GM19324 (cell line): Measurements from ENCODE around the gene CD44.
"Not testable (repeated sequence)": the region's sequence is repeated elsewhere in the genome, so short reads cannot be mapped to it uniquely, and the experiment has no call there.

ENCODE experiments used
- ATAC-seq: cut with Tn5 transposase; IDR thresholded peaks from one replicate; pipeline ENCODE4 v1.9.1; 2021; ENCODE audit warnings: mild to moderate bottlenecking, moderate library complexity; ENCODE audit not compliant: unreplicated experiment, low FRiP score

The CD44 gene

DNA sequence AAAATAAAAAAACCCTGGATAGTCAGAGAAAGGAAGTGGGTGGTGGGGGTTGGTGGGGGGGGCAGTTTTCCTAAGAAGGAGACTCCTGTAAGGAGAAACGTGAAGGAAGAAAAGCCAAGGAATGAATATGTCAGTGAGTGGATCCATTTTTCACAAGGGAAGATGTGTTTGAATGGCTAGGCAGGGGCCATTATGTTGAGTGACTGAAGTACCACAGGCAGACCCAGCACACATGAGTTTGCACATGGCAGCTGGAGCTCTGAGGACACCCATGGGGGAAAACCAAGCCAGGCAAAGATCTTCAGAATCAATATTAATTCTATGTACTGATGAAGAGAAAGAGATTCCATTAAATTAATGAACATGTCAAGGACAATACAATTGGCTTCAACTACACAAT lies 67.6 kb downstream of the CD44 start:
- ATAC-seq, result no peak

DNA sequence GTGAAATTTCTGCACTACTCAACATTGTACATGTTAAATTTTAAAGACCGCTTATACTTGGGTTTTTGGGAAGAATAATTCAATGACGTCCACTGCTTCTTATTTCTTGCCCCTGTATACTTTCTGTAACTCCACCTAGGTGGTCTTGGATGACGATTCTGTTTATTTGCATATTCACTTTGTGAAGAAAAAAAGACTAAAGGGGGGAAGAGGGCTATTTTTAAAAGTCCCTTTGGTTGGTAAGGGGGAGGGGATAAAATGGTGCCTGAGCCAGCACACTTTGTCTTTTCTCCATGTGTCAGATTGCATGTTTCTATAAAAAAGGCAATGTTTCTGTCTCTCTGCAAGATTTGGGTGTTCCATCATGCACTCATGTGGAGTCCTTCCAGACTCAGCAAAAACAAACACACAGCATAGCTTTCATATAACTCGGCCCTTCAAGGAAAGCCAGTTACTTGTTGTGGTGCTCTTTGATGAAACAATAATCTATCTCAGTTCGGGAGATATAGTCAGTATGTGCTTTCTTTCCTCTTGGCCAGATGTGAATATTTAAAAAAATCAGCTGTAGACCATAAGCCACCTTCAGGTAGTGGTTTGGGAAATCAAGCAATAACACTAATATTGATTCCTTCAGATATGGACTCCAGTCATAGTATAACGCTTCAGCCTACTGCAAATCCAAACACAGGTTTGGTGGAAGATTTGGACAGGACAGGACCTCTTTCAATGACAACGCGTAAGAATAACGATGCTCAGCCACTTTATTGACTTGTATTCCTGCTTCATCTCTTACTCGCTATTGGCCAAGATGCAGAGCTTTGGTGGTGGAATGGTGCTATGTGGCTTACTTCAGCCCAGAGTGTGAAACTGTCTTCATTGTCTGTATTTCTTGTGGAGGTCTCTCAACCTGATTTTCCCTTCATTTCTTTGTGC lies 68.8 kb downstream of the CD44 start:
- no peak for ATAC-seq

DNA sequence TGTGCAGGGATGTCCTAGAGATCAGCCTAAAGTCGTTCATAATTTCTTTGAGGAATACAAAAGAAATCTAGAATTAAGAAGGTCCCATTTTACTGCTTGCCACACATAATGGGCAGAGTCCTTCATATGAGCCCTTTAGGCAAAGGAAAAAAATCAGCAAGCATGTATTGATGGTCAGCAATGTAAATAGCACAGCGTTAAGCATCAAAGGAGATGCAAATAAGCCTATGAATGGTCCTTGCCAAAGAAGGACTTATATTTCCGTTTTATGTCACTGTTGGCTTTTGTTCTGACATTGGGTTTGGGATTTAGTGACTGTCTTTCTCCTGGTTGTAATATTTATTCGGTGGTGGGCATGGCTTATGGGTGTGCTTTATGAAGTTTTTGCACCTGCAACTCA lies 69.8 kb downstream of the CD44 start:
- ATAC-seq, result no peak

DNA sequence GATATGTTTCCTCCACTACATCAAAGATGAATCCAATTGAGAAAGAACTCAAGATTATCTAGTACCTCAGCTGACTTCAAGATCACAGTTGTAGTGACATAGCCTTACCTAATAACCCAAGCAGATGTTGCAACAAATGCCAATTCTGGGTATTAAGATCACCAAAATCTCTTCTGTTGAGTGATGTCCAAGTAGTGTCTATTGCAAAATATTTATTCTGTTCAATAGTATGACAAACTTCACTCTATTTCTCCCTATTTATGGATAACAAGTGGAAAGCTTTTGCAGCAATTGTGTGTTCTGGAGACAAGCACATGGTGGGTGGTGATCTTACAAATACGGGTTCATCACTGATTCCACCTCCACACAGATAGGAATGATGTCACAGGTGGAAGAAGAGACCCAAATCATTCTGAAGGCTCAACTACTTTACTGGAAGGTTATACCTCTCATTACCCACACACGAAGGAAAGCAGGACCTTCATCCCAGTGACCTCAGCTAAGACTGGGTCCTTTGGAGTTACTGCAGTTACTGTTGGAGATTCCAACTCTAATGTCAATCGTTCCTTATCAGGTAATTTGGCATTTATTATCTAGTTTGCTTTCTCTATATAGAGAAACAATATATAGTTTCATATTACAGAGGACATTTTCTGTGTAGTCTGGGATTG lies 72.0 kb downstream of the CD44 start:
- no peak for ATAC-seq

DNA sequence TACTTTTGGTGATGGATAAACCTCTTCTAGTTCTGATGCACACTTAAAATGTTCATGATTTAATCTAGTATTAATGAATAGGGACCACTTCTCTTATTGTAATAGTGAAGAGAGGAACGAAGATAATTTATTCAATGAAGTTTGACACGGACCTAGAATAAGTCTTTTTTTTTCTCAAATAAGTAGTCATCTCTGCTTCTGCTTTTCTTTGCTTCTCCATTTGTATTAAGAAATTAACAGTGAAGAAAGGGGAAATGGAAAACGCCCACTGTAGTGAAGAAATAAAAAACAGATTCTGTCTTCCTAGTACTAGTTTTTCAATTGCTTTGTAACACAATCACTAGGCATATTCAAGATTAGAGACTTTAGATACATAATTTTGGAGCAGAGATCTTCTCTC lies 73.0 kb downstream of the CD44 start:
- ATAC-seq, result no peak

DNA sequence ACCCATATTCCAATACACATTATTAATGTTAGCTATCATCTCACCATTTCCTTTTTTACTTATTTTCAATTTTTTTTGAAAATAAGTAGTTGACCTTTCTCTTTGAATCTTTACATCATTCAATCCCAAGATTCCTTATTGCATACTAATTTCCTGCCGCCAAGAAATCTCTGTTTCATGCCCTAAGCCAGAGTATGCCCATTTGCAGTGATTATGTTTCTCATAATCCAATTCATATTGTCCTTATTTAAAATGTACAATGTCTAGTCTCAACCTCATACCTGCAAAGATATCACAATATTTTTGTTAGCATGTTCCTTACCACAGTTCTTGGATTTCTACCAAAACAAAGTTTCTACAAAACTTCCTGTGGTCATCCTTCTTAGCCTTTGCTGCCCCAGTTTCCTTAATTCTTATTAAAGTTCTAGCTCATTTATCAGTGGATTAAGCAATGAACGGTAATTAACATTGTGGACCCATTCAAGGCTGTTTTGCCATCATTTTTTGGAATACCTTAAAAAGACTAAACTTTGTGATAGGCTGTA lies 75.3 kb downstream of the CD44 start:
- no peak for ATAC-seq

DNA sequence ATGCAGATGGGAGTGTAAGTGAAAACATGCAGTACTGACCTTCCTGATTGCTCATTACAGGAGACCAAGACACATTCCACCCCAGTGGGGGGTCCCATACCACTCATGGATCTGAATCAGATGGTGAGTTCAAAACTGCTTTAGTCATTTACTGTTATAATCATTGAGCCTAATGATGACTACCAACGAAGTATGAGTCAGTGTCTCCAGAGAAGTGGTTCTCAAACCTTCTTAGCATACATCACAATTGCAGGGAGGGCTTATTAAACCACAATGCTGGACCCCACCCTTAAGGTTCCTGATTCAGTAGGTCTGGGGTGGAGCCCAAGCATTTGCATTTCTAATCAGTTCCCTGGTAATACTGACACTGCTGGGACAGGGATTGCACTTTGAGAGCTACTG lies 75.8 kb downstream of the CD44 start:
- no peak for ATAC-seq

DNA sequence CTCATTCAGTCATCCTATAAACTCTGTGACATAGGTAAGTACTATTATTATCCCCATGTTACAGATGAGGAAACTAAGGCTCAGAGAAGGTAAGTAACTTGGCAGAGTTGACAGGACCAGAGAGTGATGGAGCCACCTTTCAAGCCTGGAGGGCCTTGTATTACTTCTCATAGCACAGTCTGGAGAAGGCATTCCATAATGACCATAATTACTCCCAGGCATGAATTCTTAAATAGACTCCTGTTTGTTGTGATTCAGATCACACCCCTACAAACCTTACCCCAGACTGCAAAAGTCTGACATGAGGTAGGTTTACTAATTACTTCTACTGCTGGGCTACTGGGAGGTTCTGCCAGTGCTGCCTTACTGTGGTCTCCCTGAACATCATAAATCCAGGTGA lies 77.0 kb downstream of the CD44 start:
- no peak for ATAC-seq

DNA sequence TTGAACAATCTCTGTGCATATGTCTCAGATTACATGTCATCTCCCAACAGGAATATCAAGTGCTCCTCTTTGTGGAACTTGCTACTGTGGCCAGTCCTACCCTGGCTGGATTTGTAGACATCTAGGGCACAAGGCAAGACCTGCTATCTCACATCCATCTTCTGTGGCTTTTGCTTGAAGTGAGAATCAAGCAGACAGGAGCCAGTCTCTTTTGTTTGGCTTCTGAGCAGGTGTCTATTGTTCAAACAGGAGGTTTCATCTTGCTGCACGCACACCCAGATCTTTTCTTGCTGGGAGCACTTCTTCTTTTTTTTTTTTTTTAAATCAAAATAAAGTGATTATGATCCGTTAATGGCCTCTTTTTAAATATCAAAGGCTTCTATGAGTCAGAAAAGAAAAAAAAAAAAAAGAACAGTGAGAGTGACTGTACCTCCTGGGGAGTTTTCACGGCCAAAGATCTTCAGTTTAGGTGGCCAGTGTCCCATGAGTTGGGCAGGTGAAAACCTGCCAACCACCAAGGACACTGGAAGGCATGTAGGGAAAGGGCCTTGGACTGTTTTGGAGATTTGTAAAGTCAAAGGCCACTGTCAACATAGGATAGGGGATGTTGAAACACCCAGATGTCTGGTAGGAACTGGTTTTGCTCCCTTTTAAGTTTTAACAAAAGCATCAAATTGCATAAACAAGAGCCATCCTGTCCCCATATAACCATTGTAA lies 78.1 kb downstream of the CD44 start:
- ATAC-seq, result no peak

DNA sequence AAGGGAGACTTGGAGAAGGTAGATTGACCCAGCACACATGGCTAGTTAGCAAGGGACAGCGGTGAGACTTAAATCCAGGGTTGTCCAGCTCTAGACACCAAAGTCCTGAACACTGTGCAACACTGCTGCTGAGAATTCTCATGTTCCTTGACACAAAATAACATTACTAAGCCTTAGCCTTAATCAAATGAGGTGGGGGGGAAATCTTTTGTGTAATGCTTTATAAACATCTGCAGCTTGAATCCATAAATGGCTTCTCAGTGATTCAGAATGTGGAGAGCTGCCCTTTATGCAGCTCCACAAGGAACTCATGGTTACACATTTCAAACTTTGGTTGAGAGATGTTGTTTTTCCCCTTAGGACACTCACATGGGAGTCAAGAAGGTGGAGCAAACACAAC lies 80.0 kb downstream of the CD44 start:
- no peak for ATAC-seq

DNA sequence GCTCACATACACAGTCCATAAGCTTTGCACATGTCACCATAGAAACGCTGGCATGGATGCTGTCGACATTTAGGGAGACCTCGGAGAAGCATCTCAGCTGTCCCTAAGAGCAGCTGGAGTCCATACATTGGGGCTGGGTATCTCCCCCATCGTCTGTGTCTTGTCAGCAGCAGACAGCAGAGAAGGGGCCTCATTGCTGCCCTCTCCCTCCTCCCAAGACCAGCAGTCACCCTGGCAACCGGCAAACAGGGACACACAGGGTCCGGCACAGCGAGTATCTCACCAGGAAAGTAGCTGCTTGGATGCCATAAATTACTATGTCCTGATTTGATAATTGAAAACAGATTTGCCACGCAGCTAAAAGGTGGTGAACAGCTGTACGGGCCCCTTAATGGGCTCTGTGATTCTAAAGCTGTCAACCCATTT lies 84.4 kb downstream of the CD44 start:
- ATAC-seq, result no peak

DNA sequence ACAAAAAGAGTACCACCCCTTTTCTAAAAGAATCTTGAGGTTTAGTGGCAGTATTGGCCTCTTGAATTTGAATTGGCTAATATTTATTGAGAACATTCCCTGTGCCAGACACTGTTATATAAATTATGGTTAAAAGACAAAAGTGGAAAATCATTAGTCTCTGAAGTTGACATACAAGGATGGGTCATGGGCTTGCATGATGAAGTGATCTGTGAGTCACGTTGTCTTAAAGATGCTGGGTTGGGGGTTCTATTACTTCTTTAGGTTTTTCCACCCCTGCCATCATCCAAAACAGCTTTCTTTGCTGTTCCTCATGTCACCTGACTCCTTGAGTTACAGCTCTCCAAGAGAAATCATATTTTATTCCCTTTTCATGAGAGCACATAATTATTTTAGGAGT lies 85.0 kb downstream of the CD44 start:
- ATAC-seq, result no peak

DNA sequence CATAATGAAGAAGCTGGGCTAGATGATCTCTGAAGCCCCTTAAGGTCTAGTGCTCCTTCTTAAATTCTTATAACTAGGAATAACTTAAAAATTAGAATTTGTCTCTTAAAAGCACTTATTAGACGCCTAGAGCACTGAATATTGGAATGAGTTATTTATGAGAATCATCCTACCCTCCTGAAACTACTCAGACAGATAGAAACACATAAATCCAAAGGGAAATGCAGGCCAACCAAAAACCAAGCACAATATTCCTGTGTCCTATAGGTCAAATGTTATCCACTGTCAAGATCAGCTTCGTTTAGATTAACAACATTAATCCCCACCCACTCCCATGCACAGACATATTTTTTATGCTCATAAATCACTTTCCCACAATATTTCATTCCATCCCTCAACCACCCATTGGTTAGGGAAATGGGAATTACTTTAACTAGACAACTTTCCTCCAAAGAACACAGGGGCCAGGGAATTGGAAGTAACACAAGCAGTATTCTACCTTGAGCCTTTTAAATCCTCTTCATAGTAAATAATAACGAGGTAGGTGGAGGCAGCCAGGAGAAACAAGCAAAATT lies 87.1 kb downstream of the CD44 start:
- no peak for ATAC-seq

DNA sequence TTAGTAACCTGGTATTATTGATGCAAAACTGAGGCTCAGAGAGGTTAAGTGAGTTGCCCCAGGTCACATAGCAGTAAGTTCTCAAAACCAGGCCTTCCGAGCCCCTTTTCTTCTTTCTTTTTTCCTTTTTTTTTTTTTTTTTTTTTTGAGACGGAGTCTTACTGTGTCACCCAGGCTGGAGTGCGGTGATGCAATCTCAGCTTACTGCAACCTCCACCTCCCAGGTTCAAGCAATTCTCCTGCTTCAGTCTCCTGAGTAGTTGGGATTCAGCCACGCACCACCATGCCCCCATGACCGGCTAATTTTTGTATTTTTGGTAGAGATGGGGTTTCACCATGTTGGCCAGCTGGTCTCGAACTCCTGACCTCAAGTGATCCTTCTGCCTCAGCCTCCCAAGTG lies 87.8 kb downstream of the CD44 start:
- ATAC-seq, result not testable (repeated sequence)

DNA sequence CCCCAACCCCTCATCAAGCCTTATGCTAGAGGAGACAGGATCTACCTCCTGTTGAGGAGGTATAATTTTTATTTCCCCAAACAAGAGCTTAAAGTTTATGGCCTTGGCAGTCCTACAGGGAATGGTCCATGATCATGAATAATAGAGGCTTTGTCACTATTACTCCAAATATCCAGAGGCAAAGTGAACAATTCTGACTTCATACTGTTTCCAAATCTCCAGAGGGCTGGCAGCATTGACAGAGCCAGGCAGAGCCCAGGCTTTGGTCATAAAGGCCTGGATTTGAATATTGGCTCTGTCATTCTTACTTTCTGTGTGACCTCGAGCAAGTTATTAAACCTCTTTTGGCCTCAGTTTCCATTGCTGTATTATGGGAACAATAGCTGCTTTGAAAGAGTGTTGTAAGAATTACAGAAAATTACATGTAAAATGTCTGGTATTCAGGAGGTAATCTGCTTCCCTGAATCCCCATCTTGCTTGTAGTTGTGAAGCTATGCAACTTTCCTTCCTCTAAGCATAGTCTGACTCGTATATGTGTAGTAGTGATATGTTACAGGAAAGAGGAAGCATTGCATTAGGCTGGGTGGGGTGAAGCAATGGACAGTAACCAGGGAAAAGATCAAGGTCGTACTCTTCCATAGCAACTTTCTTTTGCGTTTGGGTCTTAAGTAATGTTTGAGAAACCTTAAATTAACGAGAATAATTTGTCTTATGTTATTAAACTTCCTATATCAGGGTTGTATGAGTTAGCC lies 88.8 kb downstream of the CD44 start:
- no peak for ATAC-seq

DNA sequence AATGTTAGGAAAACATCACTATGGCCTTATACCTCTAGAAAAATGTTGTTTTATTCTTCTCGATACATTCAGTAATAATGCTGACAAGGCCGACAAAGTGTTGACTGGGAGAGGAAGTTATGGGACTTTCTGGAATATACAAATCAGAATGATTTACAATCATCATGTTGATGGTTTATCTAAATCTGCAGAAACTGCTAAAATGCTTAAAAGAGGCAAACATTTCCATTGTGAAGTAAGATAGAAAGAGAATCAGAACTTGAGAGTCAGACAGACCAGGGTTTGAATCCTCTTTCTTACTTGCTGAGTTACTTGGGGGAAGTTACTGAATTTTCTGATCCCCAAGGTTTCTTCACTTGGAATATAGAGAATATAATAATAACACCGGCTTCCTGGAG lies 89.4 kb downstream of the CD44 start:
- no peak for ATAC-seq

DNA sequence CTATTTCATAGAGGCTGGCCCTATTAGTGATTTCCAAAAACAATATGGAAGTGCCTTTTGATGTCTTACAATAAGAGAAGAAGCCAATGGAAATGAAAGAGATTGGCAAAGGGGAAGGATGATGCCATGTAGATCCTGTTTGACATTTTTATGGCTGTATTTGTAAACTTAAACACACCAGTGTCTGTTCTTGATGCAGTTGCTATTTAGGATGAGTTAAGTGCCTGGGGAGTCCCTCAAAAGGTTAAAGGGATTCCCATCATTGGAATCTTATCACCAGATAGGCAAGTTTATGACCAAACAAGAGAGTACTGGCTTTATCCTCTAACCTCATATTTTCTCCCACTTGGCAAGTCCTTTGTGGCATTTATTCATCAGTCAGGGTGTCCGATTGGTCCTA lies 91.4 kb downstream of the CD44 start:
- no peak for ATAC-seq

DNA sequence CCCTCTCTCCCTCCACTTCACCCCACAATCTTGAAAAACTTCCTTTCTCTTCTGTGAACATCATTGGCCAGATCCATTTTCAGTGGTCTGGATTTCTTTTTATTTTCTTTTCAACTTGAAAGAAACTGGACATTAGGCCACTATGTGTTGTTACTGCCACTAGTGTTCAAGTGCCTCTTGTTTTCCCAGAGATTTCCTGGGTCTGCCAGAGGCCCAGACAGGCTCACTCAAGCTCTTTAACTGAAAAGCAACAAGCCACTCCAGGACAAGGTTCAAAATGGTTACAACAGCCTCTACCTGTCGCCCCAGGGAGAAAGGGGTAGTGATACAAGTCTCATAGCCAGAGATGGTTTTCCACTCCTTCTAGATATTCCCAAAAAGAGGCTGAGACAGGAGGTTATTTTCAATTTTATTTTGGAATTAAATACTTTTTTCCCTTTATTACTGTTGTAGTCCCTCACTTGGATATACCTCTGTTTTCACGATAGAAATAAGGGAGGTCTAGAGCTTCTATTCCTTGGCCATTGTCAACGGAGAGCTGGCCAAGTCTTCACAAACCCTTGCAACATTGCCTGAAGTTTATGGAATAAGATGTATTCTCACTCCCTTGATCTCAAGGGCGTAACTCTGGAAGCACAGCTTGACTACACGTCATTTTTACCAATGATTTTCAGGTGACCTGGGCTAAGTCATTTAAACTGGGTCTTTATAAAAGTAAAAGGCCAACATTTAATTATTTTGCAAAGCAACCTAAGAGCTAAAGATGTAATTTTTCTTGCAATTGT lies 92.3 kb downstream of the CD44 start:
- no peak for ATAC-seq

DNA sequence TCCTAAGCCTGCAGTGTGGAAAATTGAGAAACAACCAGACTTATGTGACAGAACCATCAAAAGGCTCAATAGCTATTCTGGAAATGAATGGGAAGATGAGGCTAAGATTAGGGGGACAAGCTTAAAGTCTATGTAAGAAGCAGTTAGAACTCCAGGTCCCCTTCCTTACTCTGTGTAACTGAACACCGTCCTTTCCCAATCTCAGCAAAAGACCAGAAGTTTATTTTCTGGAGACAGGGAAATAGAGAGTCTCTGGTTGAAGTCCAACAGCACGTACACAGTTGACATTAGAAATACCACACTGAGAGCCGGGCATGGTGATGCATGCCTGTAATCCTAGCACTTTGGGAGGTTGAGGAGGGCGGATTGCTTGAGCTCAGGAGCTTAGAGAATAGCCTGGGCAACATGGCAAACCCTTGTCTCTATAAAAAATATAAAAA lies 93.9 kb downstream of the CD44 start:
- ATAC-seq, result no peak
